GM08714 (cell line): ENCODE results near the gene EPHB4.
"Not testable (repeated sequence)": the region's sequence is repeated elsewhere in the genome, so short reads cannot be mapped to it uniquely, and the experiment has no call there.

Experiments
- H3K4me3 ChIP-seq: fragments of 200-500 bp; sonication (Bioruptor generic); 2 replicates; pipeline ENCODE4 v1.5.1; 2014; ENCODE audit warnings: mild to moderate bottlenecking, low read length, inconsistent platforms
- ZNF274 ChIP-seq: IDR thresholded peaks from 2 replicates; pipeline ENCODE4 v1.6.1; 2012; ENCODE audit warnings: mild to moderate bottlenecking, low read depth, low read length

The EPHB4 gene

DNA sequence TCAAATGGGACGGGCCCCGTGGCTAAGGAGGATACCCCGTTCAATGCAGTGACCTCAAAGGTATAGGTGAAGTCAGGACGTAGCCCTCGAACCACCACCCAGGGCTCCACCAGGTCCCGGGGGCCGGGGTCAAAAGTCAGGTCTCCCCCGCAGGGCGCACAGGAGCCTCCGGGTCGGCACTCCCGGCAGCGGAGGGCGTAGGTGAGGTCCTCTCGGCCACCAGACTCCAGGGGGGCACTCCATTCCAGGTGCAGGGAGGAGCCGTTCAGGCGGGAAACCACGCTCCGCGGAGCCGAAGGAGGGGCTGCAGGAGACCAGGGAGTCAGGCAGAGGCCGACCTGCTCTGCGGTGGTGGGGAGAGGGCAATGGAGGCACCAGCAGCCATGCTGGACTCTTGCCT, 7.7 kb downstream of the EPHB4 start:
- H3K4me3 ChIP-seq = no peak overlapping the region
- no peak for TF ChIP-seq ZNF274

DNA sequence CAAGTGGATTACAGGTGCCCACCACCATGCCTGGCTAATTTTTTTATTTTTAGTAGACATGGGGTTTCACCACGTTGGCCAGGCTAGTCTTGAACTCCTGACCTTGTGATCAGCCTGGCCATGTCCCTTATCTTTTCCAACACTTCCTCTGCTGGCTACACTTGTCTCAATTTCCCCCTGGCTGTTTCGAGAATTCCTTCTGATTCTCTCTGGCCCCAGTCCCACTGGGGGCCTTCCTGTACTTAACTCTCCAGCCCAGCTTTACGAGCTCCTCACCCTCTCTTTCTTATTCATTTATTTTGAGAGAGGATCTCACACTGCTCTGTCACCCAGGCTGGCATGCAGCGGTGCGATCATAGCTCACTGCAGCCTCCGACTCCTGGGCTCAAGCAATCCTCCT, 8.5 kb downstream of the EPHB4 start:
- H3K4me3 ChIP-seq = no peak overlapping the region
- no peak for TF ChIP-seq ZNF274

DNA sequence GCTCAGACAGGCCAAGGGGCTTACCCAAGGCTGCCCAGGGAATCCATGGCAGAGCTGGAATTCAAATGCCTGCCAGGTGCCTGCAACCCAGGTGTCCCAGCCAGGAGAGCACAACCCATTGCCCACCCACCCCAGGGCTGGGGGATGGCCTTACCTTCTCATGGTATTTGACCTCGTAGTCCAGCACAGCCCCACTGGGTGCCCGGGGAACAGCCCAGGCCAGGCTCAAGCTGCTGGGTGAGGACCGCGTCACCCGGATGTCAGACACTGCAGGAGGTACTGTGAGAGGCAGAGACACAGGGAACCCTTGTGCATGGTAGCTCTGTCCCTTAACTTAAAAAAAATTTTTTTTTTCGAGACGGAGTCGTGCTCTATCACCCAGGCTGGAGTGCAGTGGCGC, 9.0 kb downstream of the EPHB4 start:
- no peak overlapping the region for H3K4me3 ChIP-seq
- TF ChIP-seq ZNF274 = no peak

DNA sequence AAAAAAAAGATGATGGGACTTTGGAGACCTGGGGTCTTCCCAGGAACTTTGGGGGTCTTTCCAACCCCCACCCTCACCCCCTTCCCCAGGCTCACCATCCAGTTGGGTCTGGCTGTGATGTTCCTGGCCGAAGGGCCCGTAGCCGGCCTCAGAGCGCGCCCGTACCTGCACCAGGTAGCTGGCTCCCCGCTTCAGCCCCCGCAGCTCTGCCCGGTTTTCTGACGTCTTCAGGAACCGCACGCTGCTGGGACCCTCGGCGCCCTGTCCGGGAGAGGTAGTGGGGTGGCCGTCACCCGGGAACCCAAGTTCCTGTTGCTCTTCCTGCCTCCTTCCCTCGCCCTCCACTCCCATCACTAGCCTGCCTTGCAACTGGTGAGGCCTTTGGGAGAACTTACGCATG, 10.2 kb downstream of the EPHB4 start:
- TF ChIP-seq ZNF274 = no peak
- no peak overlapping the region for H3K4me3 ChIP-seq

DNA sequence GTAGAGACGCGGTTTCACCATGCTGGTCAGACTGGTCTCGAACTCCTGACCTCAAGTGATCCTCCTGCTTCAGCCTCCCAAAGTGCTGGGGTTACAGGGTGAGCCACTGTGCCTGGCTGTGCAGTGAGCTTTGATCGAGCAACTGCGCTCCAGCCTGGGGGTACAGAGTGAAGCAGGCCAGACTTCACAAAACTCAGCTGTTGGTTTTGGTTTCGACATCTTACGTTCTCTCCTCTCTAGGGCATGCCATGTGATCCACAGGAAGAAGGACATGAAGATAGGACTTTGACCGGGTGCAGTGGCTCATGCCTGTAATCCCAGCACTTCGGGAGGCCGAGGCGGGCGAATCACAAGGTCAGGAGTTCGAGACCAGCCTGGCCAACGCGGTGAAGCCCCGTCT, 10.8 kb downstream of the EPHB4 start:
- not testable (repeated sequence) for H3K4me3 ChIP-seq

DNA sequence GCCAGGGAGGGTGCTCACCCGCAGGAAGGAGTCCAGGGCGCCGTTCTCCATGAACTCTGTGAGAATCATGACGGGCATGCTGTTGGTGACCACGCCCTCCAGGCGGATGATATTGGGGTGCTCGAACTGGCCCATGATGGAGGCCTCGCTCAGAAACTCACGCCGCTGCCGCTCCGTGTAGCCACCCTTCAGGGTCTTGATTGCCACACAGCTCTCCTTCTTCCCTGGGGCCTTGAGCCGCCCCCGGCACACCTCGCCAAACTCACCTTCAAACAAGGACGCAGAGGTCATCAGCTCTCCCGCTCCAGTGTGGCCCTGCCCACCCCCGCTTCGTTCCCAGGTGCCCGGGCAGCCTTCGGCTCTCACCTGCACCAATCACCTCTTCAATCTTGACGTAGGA, 14.6 kb downstream of the EPHB4 start:
- TF ChIP-seq ZNF274 = no peak
- H3K4me3 ChIP-seq = no peak overlapping the region

DNA sequence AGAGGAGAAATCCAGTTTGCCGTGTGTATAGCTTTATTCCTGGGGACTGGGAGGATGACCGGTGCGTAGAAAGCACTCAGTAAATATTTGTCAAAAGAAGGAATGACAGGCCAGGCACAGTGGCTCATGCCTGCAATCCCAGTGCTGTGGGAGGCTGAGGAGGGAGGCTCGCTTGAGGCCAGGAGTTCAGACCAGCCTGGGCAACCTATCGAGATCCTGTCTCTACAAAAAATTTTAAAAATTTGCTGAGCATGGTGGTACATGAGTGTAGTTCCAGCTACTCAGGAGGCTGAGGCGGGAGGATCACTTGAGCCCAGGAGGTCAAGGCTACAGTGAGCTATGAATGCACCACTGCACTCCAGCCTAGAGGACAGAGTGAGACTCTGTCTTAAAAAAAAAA, 15.8 kb downstream of the EPHB4 start:
- H3K4me3 ChIP-seq = no peak overlapping the region
- TF ChIP-seq ZNF274 = no peak

DNA sequence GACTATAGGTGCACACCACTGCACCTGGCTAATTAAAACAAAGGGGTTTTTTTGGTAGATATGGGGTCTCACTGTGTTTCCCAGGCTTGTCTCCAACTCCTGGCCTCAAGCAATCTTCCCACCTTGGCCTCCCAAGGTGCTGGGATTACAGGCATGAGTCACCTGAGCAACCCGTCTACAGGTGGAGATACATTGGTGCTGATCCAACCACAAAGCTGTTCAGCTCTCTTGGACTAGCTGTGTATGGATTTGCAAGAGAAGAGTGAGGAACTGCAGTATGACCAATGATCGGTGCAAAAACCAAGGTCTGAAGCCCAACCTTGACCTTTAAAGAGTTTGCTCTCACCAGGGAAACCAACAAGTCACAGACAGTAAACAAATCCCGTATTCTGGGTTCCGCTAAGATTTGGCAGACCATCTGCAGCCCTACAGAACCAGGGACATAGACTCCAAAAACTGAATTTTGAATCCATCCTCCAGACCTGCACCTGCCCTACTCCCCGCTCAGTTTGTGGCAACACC, 18.9 kb downstream of the EPHB4 start:
- no peak overlapping the region for H3K4me3 ChIP-seq
- no peak for TF ChIP-seq ZNF274

DNA sequence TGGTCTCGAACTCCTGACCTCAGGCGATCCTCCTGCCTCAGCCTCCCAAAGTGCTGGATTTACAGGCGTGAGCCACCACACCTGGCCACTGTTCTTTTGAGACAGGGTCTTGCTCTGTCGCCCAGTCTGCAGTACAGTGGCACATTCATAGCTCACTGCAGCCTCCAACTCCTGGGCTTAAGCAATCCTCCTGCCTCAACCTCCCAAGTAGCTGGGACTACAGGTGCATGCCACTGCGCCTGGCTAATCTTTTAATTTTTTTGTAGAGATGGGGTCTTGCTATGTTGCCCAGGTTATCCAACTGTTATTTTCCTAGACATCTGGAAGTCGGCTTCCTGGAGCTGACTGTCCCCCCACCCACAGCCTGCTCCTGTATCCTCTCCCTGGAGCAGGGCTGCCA, 20.4 kb downstream of the EPHB4 start:
- not testable (repeated sequence) for H3K4me3 ChIP-seq

DNA sequence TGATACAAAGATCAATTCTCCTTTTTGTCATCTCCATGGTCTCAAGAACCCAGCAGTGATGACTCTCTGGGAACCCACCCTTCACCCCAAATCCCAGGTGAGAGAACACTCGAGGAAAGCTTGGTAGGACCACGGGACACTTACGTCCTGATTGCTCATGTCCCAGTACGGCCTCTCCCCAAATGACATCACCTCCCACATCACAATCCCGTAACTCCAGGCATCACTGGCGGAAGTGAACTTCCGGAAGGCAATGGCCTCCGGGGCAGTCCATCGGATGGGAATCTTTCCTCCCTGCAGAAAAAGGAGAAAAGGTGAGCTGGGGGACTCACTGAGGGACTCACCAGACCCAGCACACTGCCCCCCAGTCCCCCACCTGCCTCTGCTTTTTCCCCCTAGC, 21.0 kb downstream of the EPHB4 start:
- TF ChIP-seq ZNF274 = no peak
- no peak overlapping the region for H3K4me3 ChIP-seq

DNA sequence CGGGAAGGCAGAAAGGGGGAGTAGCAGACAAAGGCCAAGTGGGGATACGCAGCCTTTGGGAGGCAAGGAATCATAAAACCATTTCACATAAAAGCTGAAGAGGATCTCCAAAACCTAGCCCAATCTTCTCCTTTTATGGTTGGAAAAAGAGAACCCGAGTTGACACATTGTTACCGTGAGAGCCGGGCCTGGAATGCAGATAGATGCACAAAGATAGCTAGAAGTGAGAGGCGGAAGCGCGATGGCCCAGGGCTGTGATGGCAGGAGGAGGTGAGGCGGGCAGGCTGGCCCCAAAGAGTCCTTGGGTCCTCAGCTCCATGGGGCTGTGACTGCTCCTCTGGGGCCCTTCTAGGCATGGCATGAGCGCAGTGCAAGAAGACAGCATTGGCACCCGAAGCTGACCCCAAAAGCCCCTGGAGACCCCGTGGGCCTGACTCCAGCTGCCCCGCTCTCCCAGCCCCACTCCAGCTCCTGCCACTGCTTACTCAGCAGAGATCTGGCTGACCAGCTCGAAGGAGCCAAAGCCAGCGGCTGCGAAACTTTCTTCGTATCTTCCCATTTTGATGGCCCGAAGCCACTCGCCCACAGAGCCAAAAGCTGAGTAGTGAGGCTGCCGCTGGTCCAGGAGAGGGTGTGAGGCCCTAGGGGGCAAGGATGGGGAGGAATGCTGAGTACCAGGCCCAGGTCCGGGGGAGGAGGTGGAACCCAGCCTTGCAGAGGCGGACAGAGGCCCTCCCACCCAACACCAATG, 22.5 kb downstream of the EPHB4 start:
- no peak overlapping the region for H3K4me3 ChIP-seq
- no peak for TF ChIP-seq ZNF274

DNA sequence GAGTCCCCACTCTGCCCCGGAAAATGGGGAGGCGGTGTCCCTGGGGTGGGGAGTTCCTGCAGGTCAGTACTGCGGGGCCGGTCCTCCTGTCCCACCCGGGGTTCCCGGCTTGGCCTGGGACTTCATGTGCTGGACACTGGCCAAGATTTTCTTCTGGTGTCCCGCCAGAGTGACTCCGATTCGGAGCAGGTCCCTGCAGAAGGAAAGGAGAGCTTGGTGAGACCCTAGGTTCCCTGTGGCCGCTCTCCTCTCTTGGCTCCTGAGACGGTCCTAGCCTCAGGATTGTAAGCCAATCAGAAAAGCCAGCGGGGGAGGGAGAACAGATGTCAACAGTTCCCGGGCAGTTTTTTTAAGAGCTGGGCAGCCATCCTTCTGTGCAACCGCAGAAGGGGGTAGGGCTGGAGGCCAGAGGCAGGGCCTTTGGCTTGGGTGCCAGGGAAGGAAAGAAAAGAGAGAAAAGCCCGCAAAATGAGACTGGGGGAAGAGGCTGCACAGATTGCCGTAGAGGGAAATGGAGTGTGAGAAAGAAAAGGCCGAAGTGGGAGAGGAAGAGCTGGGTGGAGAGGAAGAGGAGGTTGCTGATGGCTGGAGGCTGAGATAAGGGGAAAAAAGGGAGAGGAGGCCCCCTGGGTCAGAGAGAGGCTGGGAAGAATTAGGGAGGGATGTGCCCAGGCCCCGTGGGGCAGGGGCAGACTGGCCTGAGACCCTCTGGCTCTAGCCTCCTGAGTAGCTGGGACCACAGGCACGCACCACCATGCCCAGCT, 23.7 kb downstream of the EPHB4 start:
- TF ChIP-seq ZNF274 = no peak
- H3K4me3 ChIP-seq = no peak overlapping the region; the same call in 1 of the 2 replicates

DNA sequence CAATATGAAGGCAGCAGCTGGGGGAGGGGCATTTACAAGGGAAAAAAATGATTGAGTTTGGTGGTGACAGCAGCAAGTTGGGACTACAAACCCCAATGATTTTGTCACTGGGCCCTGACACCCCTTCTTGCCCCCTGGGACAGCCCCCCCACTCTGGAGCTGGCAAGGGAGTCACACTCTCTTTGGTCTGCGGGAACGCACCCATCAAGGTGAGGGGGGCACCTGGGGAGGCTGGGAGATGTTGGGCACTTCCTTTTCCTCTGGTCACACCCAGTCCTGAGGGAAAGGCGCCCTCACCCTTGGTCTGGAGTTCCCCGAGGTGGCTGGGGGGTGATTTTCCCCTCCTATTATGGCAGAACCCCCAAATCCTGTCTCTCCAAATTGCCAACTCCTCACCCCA, 24.4 kb downstream of the EPHB4 start:
- no peak overlapping the region; the same call in 1 of the 2 replicates for H3K4me3 ChIP-seq
- TF ChIP-seq ZNF274 = no peak

DNA sequence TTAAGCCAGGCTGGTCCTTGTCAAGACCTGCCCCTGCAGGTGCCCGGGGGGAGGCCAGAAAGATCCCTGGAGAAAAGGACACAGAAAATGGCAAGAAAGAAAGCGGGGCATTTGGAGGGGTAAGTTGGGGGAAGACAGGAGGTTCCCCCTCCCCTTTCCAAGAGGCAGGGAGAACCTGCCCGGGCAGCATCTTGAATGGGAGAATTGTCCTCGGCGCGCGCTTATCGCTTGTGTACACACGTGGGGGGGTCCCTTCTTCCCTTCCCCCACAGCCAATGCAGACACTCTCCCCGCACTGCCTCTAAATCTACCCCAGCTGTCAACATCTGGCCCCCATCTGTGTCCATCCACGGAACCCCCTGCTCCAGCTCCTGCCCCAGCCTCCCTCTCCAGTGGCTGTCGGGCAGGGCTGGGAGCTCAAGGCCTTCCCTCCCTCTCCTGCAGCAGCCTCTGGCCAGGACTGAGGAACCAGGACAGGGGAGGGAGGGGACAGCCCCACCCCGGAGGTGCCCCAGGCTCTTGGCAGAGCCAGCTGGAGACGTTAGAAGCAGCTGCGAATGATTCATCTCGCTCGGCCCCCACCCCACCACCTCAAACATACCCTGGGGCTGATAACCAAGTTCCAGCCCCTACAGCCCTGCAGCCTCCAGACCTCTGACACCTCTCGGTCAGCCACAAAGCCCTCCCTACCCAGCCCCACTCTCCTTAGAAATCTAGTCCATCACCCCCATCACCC, 25.3 kb downstream of the EPHB4 start:
- H3K4me3 ChIP-seq = no peak overlapping the region
- TF ChIP-seq ZNF274 = no peak
